NCI-H82 treated with DMSO at 0.1 percent for 48 hours (cell line): Measurements from ENCODE around the gene GNAT2.

Source experiments
- DNase-seq: peaks from one replicate; lab custom pipeline; 2025; ENCODE audit not compliant: unreplicated experiment; lab: John Stamatoyannopoulos, UW

GNAT2 gene

DNA sequence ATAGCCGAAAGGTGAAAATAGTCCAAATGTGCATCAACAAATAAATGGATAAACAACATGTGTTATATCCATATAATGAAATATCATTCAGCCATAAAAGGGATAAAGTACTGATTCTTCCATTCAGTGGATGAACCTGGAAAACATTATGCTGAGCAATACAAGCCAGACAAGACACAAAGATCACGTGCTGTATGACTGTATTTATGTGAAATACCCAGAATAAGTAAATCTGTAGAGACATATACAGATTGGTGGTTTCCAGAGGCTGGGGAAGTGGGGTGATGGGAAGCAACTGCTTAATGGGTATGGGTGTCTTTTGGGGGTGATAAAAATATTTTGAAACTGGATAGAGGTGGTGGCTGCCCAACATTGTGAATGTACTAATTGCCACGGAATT, 23.2 kb upstream of the GNAT2 start:
- DNase-seq = no peak

DNA sequence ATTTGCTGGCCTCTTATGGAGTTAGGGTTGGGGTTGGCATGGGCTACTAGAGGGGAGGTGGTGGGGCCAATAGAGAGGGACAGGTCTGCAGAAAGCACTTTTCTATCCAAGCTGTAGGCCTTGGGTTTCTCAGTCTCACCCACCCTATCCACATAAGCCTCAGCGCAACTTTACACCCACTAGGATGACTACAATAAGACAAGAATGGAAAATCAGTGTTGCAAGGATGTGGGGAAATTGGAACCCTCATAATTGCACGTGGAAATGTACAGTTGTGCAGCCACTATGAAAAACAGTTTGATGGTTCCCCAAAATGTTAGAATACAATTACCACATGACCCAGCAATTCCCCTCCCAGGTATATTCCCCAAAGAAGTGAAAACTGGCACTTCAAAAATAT, 22.4 kb upstream of the GNAT2 start:
- DNase-seq = no peak

DNA sequence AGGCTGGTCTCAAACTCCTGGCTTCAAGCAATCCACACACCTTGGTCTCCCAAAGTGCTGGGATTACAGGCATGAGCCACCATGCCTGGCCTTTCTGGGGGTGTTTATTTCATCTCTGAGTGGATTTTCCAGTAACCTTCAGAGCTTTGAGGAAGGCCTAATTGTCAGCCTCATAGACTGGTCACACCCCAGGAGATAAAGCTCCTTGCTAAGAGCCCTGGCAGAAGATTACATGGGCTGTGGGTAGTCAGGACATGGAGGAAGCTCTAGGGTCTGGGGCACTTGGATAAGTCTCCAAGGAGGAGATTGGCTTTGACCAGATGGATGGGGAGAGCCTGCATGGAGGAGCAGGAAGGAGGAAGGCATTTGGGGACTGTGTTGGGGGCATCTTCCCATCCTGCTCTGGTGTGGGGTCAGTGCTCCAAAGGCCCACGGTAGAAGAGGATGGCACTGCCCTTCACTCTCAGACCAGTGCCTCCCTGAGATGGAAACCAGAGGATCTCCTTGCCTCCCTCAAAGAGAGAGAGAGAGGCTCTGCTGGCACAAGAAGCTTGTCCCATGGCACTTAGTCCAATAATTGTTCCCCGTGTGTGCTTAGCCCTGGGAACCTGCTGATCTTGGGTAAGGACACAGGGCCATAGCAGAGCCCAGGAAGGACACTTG, 21.8 kb upstream of the GNAT2 start:
- no peak for DNase-seq

DNA sequence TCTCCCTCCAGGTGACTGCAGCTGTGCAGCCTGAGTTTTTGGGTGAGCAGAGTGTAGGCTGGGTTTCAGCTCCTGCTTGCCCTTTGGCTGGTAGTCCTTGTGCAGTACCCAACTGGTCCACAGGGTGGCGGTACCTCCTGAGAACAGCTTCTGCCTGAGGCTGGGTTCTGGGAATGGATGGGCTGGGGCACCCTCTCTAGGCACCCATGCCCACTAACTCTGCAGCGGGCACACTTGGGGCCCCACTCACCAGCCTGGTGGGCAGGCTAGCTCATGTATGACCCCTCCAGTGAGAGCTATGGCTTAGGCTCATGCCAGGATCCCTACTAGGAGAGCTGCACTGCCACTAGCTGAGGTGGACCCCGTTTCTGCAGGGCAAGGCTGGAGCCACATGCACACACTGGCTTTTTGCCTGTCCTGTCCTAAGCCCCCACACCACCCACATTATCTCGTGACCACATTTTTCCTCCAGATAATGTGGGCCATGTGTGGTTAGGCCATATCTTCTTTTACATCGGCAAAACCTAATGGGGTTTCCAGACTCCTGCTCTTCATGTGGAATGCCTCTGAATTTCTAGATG, 21.0 kb upstream of the GNAT2 start:
- peak; percentile 53 for DNase-seq

DNA sequence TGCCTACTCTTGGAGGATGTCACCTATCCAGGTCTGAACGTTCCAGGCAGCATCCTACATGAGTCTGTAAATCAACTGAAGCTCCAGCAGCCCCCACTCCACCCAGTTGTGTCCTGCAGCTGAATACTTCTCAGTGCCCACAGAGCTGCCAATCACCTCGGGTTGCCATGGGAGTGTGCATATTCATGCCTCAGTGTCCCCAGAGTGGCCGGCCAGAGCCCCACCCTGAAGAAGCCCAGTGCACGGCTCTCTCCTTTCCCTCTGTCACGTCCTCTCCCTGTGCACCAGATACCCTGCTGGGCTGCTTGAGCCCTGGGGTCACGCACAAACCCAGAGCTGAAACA, 20.4 kb upstream of the GNAT2 start:
- DNase-seq = no peak

DNA sequence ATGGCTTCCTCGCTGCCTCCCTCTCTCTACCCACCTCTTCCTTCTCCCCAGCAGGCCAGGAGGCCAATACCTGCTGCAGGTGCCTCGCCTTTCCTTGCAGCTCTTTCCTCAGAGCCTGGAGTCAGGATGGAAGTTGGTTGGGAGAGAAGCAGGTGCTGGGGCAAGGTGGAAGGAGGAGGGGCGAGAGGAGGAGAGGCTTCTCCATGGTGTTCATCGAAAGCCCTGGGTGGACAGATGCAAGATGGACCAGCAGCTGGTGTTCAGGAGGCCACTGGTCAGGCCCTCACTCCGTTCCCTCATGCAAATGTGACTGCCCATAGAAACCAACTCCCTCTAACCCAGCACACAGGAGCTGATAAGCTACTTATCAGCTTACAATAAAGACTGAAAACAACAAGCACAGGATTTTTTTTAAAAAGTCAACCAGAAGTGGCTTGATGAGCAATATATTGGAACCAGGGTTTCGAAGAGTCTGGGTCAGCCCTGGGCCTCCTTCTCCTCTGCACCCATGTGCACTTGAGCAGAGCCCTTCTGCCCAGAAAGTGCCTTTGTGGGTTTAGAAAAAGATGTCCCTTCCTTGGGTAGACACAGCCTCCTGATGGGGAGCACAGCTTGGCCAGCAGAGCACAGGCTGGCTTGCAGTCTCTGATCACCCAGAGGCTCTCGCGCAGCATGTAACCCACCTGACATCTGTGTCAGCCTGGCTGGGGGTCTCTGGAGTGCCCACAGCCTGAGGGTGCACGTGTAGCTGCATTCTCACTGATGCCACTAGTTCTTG, 19.8 kb upstream of the GNAT2 start:
- peak; percentile 25 for DNase-seq

DNA sequence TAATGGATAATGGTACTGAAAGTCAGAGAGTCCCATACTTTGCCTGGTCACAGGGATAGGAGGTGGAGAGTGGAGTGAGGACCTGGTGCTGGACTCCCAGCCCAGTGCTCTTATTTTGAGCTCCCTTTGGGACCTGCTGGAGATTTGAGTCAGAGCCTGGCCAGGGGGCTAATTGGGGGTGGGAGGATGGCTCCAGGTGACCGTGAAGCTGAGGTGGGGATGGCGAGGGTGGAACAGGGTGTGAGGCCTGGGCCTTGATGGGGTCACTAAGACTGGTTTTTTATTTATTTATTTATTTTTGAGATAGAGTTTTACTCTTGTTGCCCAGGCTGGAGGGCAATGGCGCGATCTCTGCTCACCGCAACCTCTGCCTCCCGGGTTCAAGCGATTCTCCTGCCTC, 18.0 kb upstream of the GNAT2 start:
- DNase-seq = no peak

DNA sequence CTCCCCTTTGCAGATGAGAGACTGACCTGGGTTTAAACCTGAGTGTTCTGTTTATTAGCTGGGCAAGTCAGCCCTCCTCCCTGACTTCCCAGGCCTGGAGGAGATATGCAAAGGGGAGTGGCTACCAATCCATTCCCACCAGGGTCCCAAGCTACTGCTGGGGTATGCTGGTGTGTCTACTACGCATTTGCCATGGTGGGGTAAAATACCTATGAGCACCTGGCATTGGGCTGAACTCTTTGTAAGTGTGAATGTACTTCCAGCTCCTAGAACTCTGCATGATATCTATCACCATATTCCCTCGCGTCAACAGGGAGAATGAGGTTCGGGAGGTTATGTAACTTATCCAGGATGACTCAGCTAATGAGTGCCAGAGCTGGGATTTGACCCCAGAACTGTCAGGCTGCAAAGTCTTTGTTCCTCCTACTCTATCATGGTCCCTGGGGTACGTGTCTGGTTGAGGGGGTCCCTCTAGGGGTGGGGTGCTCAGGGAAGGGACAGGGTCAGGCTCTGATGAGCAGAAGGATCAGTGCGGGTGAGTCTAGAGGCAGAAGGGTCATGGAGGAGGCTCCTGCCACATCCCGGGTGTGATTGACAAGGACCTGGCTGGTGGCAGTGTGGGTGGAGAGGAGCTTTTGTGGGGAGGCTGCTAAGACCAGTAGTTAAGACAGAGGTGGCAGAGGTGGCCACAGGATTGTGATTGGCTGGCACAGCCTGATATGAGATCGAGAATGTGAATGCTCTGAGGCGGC, 17.0 kb upstream of the GNAT2 start:
- DNase-seq = no peak

DNA sequence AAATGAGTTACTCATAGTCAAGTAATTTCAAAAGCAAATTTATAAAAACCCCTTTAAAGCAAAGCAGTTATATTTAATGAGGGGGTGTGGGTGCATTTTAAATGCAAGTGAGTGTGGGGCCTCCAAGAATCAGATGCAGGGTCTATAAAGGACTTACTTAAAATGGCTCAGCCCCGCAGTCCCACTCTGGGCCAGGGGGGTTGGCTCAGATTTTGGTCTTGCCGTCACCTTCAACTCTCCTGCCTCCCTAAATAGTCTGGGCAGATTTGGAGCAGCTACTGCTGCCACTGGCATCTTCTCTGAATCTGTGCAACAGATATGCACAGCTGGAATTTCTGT, 16.4 kb upstream of the GNAT2 start:
- DNase-seq = no peak

DNA sequence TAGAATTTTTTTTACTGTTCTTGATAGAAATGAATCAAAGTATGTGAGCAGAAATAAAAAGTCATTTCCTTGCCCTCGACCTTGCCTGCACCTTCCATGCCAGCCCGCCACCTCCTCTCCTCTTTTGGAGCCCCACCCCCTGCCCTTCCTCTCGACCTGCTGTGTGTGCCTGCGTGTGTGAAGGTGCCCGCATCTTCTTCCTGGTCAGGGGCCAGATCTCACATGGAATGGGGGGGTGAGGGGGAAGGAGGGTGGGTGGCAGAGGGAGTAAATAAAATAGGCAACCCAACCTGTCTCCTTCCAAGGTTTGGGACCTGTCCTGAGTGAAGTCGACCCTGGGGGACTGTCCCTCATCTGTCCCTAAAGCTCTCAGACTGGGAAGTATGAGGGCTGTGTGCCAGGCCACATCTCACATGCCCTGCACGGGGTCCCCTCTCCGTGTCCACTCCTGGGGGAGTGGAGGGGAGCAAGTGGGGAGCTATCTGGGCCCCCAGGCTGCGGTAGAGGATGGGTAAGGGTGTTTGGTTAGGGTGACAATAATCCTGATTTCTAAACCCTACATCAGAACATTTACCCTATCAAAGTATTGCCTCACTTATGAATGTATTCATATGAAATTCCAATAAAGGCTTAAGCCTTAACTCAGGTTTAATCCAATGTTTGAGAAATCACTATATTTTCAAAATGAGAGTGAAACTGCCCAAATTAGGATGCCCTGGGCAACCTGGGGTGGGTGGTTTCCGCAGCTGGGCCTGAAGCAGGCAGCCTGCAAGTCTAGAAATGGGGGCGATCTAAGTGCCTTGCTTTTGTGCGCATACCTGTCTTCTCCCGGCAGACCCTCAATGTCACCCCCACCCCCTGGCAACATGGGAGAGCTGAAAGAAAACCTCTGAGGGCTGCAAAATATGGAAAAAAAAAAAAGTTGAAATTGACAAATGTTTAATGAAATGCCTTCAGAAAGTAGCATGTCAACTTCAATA, 15.6 kb upstream of the GNAT2 start:
- DNase-seq = no peak

DNA sequence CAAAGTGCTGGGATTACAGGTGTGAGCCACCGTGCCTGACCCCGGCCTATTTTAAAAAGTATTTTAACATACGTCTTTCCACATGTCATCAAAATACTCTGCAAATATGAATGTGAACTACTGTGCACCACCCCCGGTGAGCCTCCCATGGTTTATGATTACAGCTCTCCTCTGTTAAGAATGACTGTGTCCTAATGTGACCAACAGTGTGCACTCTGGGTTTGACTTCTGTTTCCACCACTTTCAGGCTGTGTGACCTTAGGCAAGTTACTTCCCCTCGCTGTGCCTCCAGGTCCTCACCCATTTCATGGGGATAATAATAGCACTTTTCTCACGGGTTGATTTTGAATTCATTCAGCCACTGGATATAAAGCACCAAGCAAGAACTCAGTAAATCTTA, 14.9 kb upstream of the GNAT2 start:
- no peak for DNase-seq

DNA sequence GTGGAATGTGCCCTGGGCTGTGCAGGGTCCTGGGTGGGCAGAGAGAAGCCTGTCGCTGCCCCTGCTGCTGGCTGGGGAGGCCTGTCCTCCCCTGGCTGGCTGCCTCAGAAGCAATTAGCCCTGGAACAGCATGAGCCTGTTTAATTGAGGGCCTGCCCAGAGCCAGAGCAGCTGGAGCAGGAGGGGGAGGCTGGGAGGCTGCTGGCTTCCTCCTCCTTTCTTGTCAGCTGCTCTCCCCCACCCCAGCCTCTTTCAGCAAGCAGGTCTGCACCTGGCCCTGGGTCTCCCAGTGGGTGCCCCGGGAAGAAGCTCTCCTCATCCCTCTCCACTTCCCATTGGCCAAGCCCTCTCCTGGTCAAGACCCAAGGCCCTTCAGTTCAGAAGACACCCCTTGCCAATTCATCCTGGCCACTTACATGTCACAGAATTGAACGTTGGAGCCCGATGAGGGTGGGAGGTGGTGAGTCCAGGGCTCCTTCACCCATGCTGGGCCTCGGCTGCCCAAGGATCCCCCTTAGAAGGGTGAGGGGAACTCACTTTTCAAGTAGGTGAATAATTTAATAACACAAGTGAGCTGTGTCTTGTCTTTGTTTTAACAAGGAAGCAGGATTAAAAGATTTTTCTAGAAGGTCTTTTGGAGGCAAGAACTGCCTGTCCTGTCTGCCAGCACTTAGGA, 13.4 kb upstream of the GNAT2 start:
- peak; percentile 64 for DNase-seq

DNA sequence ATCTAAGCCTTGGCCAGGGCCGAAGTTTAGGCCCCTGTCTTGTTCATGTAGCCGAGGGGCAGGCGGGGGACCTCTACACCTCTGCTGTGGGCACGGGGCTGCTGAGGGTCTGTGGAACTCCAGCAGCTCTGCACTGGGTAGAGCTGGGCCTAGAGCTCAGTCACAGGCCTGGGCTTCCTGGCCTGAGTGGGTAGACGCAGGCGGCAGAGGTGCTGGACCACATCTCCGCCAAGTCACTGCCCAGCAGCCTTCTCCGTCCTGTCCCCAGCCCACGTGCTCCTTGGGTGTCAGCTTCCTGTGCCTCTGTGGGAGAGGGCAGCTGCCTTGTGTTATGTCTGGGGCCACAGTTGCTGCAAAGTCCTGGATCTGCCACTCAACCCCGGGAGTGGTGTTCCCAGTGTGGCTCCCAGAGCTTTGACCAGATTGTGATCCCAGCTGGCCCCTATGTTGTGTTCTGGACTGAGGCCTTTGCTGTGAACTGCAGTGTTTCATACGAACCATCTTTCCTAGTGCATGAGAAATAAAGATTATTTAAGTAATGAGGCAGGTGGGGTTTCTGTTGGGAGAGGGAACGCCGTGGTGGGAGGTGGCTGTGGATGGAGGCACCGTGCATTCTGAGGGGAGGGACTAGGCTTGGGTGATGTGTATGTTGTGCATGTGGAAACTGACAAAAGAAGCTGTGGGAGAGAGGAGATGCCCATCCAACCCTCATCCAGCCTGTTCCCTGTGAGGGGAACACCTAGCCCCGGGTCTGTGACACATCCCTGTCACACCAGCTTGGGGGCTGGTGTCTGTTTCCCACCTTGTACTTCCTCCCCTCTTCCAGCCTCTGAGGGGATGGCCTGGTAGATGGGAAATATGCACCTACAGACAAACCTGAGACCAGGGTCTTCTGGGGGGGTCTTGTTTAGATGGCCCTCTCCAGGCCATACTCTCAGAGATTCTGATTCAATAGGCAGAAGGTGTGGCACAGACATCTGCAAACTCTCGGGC, 12.4 kb upstream of the GNAT2 start:
- no peak for DNase-seq

DNA sequence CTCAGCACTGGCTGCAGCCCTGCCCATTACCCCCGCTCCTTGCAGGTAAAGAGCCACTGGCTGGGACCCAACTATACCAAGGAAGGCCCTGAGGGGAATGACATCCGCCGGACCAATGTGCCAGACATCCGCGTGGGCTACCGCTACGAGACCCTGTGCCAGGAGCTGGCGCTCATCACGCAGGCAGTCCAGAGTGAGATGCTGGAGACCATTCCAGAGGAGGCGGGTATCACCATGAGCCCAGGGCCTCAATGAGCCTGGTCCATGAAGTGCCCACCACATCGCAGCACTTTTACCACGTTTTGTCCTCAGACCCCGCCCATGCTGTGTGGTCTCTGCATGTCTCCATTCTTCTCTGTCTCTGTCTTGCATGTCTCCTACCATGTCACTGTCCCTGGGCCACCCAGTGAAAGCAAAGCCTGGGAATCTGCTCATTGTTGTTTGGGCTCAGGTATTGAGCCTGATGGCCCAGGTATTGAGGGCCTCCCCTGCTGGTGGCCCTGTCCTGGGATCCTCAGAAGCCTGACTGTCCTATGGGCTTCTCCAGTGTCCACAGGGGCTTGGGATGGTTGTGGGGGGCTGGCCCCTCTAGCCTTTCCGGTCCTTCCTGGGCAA, 11.6 kb upstream of the GNAT2 start:
- no peak for DNase-seq

DNA sequence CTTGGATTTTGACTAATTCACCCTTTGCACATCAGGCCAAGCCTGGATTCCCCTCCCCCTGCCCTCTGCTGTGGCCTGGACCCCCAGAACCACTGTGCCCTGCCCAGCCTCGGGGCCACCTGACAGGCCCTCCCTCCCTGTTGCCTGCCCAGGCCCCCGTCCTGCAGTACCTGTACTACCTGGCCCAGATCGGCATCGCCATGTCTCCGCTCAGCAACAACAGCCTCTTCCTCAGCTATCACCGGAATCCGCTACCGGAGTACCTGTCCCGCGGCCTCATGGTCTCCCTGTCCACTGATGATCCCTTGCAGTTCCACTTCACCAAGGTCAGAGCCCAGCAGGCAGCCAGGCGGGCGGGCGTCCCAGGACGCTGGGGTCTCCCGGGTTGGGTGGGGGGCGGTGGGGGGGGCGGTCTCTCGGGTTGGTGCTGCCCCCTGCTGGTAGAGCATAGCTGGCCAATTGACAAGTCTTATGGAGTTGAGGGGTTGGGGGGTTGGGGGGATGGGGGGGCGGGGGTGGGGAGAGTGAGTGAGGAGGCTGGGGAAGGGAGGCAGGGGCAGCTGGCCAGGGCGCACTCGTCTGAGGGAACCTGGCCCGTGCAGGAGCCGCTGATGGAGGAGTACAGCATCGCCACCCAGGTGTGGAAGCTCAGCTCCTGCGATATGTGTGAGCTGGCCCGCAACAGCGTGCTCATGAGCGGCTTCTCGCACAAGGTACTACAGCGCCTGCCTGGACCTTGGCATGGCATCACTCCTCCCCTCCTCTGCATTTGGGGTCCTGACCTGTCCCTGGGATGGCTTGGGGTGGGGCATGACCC, 10.9 kb upstream of the GNAT2 start:
- no peak for DNase-seq

DNA sequence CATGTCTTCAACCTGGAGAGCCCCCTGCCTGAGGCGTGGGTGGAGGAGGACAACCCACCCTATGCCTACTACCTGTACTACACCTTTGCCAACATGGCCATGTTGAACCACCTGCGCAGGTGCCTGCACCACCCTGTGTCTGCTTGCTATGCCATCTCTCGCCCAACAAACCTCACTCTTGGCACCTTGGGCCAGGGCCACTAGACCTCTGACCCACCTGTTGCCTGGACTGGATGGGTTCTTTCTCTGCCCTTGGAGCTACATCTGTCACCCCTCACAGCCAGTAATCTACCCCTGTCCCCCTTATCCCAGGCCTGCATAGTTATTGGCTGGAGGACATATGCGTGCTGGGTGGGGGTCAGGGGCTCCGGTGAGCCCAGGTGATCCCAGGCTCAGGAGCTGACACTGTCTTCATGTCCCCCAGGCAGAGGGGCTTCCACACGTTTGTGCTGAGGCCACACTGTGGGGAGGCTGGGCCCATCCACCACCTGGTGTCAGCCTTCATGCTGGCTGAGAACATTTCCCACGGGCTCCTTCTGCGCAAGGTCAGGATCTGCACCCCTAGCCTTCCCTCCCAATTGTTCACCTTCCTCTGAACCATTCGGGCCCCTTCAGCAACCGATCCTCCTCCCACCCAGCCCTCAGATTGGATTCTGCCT, 10.1 kb upstream of the GNAT2 start:
- DNase-seq = no peak
